Chondrocyte (in vitro differentiated cells): ENCODE measurements around the gene FAM174A. TPM values are rescaled to one million over a fixed set of nuclear protein-coding genes. Genes with fewer than 3 reads are reported as not detected.

ENCODE experiments used
- DNase-seq: peaks from one replicate; pipeline ENCODE4 v3.0.0; 2021; ENCODE audit warnings: mixed read lengths, low spot score
- H3K27ac Mint-ChIP-seq: one replicate; pipeline ENCODE4 v1.8.0; 2021; ENCODE audit warnings: mild to moderate bottlenecking, moderate library complexity, mixed read lengths; ENCODE audit not compliant: unreplicated experiment
- H3K27me3 Mint-ChIP-seq: 2 replicates; pipeline ENCODE4 v1.8.0; 2021; ENCODE audit warnings: low read depth, mixed read lengths
- H3K36me3 Mint-ChIP-seq: 2 replicates; pipeline ENCODE4 v1.8.0; 2021; ENCODE audit warnings: low read depth, mixed read lengths
- H3K4me1 Mint-ChIP-seq: 2 replicates; pipeline ENCODE4 v1.8.0; 2021; ENCODE audit warnings: low read depth, mild to moderate bottlenecking, mixed read lengths
- H3K4me3 Mint-ChIP-seq: one replicate; pipeline ENCODE4 v1.8.0; 2021; ENCODE audit warnings: mild to moderate bottlenecking, moderate library complexity, mixed read lengths; ENCODE audit not compliant: unreplicated experiment
- H3K9me3 Mint-ChIP-seq: 2 replicates; pipeline ENCODE4 v1.8.0; 2021; ENCODE audit warnings: low read depth, mixed read lengths
- CTCF ChIP-seq: fragments of 200-600 bp; sonication (generic); IDR thresholded peaks from 2 replicates; pipeline ENCODE4 v1.5.0; 2021; ENCODE audit warnings: antibody characterized with exemption, mild to moderate bottlenecking, moderate library complexity
- long read RNA-seq: library from polyadenylated mRNA; stranded (forward); transcript quantifications from one replicate; pipeline ENCODE4 v2.0.0, GENCODE V29; 2021
- total RNA-seq: library from RNA; stranded (reverse); gene quantifications from 3 replicates; pipeline ENCODE4 v1.2.1, GENCODE V29; 2021

Gene FAM174A
- 20.2 to 22.0 TPM (median 20.2 TPM) in 3 replicates for total RNA-seq
- long read RNA-seq, transcript FAM174A-201 (3 exons, 1,356 nt) = major isoform, 28 of 32 reads
- long read RNA-seq, partial matches to known transcripts = 1 of 32 reads
- long read RNA-seq, other reads (novel, unspliced or antisense) = 3 of 32 reads

- H3K4me3 Mint-ChIP-seq = peak within 1 kb of the TSS; percentile 94
- H3K4me1 Mint-ChIP-seq = peaks cover 35% of the 10 kb centered on the region
- H3K27ac Mint-ChIP-seq = peak within 1 kb of the TSS; percentile 97
- H3K36me3 Mint-ChIP-seq = peaks cover 13% of the 10 kb centered on the region
- no peaks in the 10 kb centered on the region for H3K27me3 Mint-ChIP-seq
- H3K9me3 Mint-ChIP-seq = peaks cover 26% of the 10 kb centered on the region
- no peak for TF ChIP-seq CTCF
- DNase-seq = peak; percentile 96
Observed at GRCh38 chr5:100535060-100536005, at the start of gene FAM174A. Gene FAM174A, plus strand, starts transcription at chr5:100535374. Its CDS starts 157 bp downstream, at chr5:100535531.

- Mint-ChIP-seq H3K4me3 (no peak overlapping the region), H3K27me3 (peaks cover 1% of the 10 kb centered on the region), H3K4me1 (no peaks in the 10 kb centered on the region), H3K36me3 (no peaks in the 10 kb centered on the region), H3K9me3 (peaks cover 13% of the 10 kb centered on the region), H3K27ac (no peak overlapping the region)
- DNase-seq = no peak
- no peak for TF ChIP-seq CTCF
Observed at GRCh38 chr5:100493996-100494395, 41.2 kb upstream of the FAM174A start.

- no peak overlapping the region for H3K27ac Mint-ChIP-seq
Observed at GRCh38 chr5:100496296-100496695, 38.9 kb upstream of the FAM174A start.

GRCh38 chr5:100502684-100503083 lies 32.5 kb upstream of the FAM174A start:
- H3K9me3 Mint-ChIP-seq = no peaks in the 10 kb centered on the region
- H3K4me3 Mint-ChIP-seq = no peak overlapping the region
- H3K36me3 Mint-ChIP-seq = no peaks in the 10 kb centered on the region
- TF ChIP-seq CTCF = no peak
- no peak for DNase-seq
- no peak overlapping the region for H3K27ac Mint-ChIP-seq
- peaks cover 2% of the 10 kb centered on the region for H3K27me3 Mint-ChIP-seq
- H3K4me1 Mint-ChIP-seq = peaks cover 8% of the 10 kb centered on the region

More at GRCh38 chr5:100496296-100496695, 38.9 kb upstream of the FAM174A start:
- no peak overlapping the region for H3K4me3 Mint-ChIP-seq
- H3K27me3 Mint-ChIP-seq = no peaks in the 10 kb centered on the region
- DNase-seq = no peak
- TF ChIP-seq CTCF = no peak
- H3K36me3 Mint-ChIP-seq = no peaks in the 10 kb centered on the region
- H3K4me1 Mint-ChIP-seq = no peaks in the 10 kb centered on the region
- no peaks in the 10 kb centered on the region for H3K9me3 Mint-ChIP-seq

- H3K27me3 Mint-ChIP-seq = peaks cover 4% of the 10 kb centered on the region
- no peaks in the 10 kb centered on the region for H3K9me3 Mint-ChIP-seq
- no peak for DNase-seq
- peak overlapping the region; percentile 19 for H3K27ac Mint-ChIP-seq
- no peaks in the 10 kb centered on the region for H3K36me3 Mint-ChIP-seq
- H3K4me3 Mint-ChIP-seq = no peak overlapping the region
- H3K4me1 Mint-ChIP-seq = peaks cover 8% of the 10 kb centered on the region
- peak; percentile 52 for TF ChIP-seq CTCF
Observed at GRCh38 chr5:100505984-100506670, 29.0 kb upstream of the FAM174A start.
